Rectal smooth muscle tissue (tissue), 1 donor: ENCODE results near the gene ZNF304.

Source experiments
- H3K27ac ChIP-seq: one replicate; pipeline ENCODE4 v1.7.0; 2013; ENCODE audit warnings: low read depth, low read length, inconsistent platforms
- H3K27me3 ChIP-seq: one replicate; pipeline ENCODE4 v1.7.0; 2013; ENCODE audit warnings: low read length; ENCODE audit not compliant: control insufficient read depth, insufficient read depth
- H3K36me3 ChIP-seq: one replicate; pipeline ENCODE4 v1.7.0; 2013; ENCODE audit warnings: low read length; ENCODE audit not compliant: control insufficient read depth, insufficient read depth
- H3K4me1 ChIP-seq: one replicate; pipeline ENCODE4 v1.7.0; 2013; ENCODE audit warnings: low read length; ENCODE audit not compliant: control insufficient read depth, insufficient read depth
- H3K4me3 ChIP-seq: one replicate; pipeline ENCODE4 v1.7.0; 2013; ENCODE audit warnings: low read length
- H3K9ac ChIP-seq: one replicate; pipeline ENCODE4 v1.7.0; 2013; ENCODE audit warnings: low read length

Gene ZNF304

GRCh38 chr19:57403737-57404563 is 52.9 kb downstream of the ZNF304 start:
- H3K27me3 ChIP-seq, result no peaks in the 10 kb centered on the region
- no peak overlapping the region for H3K9ac ChIP-seq
- H3K27ac ChIP-seq, result no peak overlapping the region
- H3K4me3 ChIP-seq, result no peak overlapping the region
- peaks cover 14% of the 10 kb centered on the region for H3K36me3 ChIP-seq
- H3K4me1 ChIP-seq, result no peaks in the 10 kb centered on the region

GRCh38 chr19:57406516-57407123 is 55.5 kb downstream of the ZNF304 start:
- H3K4me1 ChIP-seq, result peaks cover 2% of the 10 kb centered on the region
- peaks cover 7% of the 10 kb centered on the region for H3K36me3 ChIP-seq
- no peak overlapping the region for H3K4me3 ChIP-seq
- no peak overlapping the region for H3K9ac ChIP-seq
- H3K27ac ChIP-seq, result no peak overlapping the region
- no peaks in the 10 kb centered on the region for H3K27me3 ChIP-seq
